OCI-LY1 (cell line): Measurements from ENCODE around the gene SMAD7.

ENCODE experiments used
- EZH2 ChIP-seq: fragments of 200-600 bp; sonication (generic), shearing (Covaris generic); IDR thresholded peaks from 2 replicates; pipeline ENCODE4 v1.8.0; 2017; ENCODE audit warnings: borderline replicate concordance, mixed run types, mild to moderate bottlenecking, antibody characterized with exemption, low read length, moderate library complexity, mixed read lengths
- TF ChIP-seq, protein P1 (sequence below): fragments of 200-600 bp; sonication (generic), shearing (Covaris generic); IDR thresholded peaks from 2 replicates; pipeline ENCODE4 v1.5.1; 2017; ENCODE audit warnings: mild to moderate bottlenecking, antibody characterized with exemption, low read length, moderate library complexity, mixed read lengths

DNA sequence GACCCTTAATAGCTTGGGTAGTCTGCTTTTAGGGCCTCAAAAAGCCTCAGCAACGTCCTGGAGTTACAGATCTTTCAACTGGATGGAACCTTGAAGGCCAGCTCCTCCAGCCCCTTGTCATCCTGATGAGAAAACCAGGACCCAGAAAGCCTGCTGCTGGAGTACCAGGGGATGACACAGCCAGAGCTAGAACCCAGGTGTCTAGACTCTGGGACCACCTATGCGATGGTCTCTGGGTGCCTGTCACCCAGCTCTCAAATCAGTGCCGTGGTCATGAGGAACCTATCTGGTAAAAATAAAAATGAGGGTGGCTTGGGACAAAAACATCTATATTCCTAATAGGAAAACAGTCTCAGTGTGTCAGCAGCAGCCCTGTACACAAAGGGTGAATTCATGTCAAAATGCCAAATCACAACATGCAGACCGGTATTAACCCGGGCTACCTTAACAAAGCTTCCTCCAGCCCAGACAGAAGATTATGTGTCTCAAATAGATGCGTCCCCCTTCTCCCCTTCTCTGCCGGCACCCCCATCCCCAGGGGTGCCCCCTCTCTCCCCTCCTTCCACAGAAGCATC is 28.5 kb downstream of the SMAD7 start:
- TF ChIP-seq EZH2, result no peak
- TF ChIP-seq, protein P1, sequence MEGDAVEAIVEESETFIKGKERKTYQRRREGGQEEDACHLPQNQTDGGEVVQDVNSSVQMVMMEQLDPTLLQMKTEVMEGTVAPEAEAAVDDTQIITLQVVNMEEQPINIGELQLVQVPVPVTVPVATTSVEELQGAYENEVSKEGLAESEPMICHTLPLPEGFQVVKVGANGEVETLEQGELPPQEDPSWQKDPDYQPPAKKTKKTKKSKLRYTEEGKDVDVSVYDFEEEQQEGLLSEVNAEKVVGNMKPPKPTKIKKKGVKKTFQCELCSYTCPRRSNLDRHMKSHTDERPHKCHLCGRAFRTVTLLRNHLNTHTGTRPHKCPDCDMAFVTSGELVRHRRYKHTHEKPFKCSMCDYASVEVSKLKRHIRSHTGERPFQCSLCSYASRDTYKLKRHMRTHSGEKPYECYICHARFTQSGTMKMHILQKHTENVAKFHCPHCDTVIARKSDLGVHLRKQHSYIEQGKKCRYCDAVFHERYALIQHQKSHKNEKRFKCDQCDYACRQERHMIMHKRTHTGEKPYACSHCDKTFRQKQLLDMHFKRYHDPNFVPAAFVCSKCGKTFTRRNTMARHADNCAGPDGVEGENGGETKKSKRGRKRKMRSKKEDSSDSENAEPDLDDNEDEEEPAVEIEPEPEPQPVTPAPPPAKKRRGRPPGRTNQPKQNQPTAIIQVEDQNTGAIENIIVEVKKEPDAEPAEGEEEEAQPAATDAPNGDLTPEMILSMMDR, result no peak
